ENCODE results near the gene LOXL3.
"Not testable (repeated sequence)": the region's sequence is repeated elsewhere in the genome, so short reads cannot be mapped to it uniquely, and the experiment has no call there.

LOXL3 gene

GRCh38 chr2:74572178-74572925 is 18.6 kb upstream of the LOXL3 start:
- DNase-seq (ENCODE audit: low read depth in 2 of 2) = no peak

DNA sequence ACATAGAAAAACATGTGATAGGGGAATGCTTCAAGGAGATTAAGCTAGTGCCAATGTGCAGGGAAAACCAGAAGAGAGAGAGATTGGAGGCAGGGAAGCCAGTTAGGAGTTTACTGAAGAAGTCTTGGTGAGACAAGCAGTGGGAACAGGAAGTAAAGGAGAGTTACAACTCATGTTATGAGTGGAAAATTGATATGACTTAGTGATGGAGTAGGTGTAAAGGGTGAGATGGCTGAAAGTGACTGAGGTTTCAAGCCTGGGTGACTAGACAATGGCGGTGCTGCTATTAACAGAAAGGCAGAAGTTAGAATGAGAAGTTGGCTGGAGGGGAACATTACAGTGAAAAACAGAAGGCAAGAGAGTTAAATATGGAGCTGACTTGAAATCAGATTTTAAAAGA is 17.3 kb upstream of the LOXL3 start:
- DNase-seq (ENCODE audit: low read depth in 2 of 2) = no peak

DNA sequence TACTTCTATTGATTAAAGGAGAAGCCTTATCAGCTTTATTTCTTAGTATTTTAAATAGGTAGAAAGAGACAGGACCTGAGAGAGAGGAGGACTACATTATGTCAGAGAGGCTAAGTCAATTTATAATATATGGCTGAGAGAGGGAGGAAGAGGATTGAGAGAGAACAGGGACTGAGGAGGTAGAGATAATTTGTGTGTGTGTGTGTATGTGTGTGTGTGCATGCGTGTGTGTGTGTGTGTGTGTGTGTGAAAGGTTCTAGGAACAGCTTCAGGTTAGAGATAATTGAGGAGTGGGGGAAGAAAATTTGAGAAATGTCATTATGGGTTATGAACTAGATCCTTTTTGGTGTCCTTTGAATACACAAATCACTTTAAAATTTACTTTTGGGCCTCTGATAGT is 15.9 kb upstream of the LOXL3 start:
- no peak for DNase-seq (ENCODE audit: low read depth in 2 of 2)

- DNase-seq (ENCODE audit: low read depth in 2 of 2) = no peak
These were observed 14.1 kb upstream of the LOXL3 start for GRCh38 chr2:74567881-74568280.

DNA sequence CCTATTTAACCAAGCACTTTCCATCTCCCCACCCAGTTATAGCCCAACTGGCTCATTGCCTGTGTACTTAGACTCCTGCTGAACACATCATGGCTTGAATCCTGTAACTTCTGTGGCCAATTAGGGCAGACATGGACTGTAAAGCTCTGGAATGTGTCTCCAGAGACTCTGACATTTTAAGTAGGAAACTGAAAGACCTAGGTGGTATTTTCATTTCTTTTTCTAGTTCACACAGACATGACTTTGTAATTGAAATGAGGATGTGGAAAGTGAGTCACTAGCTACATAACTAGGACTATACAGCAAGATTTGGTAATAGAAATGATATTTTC is 13.0 kb upstream of the LOXL3 start:
- no peak for DNase-seq (ENCODE audit: low read depth in 2 of 2)

- DNase-seq (ENCODE audit: low read depth in 2 of 2) = no peak
These were observed 12.5 kb upstream of the LOXL3 start for GRCh38 chr2:74566076-74566753.

DNA sequence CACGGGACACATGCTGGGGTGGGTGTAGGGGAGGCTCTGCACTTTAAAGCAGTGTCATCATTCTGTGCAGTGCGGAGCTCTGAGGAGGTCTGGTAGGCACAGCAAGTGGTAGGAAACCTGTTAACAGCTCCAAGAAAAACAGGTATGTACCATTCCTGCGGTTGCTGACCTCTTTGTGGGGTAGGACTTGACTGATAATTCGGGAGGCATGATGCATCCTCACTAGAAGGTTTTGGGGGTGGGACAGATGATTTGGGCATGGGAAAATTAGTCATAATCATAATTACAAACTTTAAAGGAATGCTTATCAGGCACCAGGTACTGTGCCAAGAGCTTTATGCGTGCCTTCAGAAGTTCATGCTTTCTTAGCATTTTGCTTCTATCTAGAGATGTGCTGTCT is 10.5 kb upstream of the LOXL3 start:
- DNase-seq (ENCODE audit: low read depth in 2 of 2) = no peak

DNA sequence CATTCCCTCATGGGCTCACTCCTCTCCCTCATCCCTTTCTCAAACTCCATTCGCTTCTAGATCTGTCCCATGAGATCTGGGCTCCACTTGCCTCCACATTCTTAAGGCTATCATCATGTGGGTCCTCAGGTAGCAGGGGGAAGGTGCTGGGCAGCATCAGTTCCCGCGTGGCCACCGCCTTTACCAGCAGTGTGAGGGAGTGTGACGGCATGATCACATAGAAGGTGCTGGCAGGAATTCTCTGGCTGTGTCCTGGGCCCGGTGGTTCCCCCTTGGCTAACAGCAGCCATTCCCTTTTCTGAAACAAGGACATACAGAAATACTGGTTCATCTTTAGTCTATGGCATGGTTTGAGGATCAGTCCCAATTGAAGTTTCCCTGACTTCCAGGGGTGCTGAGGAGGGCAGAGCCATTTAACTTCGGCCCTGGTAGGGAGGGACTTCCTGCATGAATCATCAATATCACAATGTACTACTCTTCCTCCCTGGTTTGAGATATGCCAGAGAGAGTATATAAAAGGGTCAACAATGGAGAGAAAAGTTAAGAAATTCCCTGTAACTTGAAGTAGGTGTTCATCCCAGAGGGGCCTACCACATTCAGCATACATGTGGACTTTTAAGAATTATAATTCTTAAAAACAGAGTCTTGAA is 8.5 kb upstream of the LOXL3 start:
- no peak for DNase-seq (ENCODE audit: low read depth in 2 of 2)

GRCh38 chr2:74561022-74561421 is 7.3 kb upstream of the LOXL3 start:
- not testable (repeated sequence) for DNase-seq (ENCODE audit: low read depth in 2 of 2)

GRCh38 chr2:74560591-74560990 is 6.8 kb upstream of the LOXL3 start:
- no peak for DNase-seq (ENCODE audit: low read depth in 2 of 2)

DNA sequence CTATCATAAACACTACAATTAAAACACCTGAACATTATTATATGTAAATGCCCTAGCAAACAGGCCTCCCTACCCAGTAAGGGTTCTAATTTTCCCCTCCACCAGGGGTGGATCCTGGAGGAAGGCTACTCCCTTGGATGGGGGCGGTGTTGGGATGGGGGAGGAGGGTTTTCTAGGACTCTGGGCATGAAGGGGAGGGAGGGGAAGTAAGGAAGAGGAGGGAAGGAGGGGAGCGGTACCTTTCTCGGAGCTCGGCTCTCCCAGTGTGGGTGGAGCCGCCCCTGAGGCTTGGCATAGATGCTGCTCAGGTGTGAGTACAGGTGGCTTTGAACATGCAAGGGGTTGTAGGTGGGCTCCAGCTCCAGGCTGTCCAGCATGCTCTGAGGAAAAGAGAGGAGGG is 6.2 kb upstream of the LOXL3 start:
- no peak for DNase-seq (ENCODE audit: low read depth in 2 of 2)

DNA sequence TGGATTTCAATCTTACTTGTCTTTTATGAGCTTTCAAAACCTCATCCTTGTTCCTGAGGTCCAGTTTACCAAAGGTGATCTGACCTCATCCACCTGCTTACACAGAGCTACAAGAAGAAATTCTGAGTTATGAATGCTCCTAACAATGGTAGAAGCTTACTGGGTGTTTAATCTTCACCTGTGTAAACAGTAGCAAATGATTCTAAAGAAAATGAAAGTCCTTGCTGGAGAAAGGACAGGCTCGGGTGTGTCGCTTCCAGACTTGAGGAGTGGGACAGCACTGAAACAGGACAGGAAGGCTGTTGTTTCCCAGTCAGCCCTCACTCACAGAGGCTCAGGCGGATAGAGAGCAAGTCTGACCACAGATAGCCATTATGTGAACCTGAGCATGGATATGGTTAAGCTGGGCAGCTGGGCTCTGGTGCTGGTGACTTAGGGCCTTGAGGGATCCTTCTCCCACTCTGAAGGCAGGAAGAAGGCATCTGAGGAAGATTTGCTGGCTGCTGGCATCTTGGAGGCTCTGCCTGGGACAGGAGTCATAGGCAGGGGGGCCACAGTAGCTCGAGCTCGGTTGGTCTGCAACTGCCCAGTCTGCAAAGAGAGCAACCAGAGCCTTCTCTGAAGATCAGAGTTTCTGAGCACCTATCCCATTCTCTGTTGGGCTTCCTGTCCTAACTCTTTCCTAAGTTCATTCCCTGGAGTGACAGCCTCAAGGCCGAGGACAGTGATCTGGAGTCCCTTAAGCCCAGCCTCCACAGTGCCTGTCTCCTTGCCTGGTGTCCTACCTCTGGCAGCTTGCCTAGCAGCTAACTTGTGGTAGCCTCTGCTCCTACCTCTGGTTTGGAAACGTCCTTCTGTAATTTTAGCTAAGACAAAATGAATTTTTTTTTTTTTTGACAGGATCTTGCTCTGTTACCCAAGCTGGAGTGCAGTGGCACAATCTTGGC is 4.8 kb upstream of the LOXL3 start:
- no peak for DNase-seq (ENCODE audit: low read depth in 2 of 2)

- no peak for DNase-seq (ENCODE audit: low read depth in 2 of 2)
These were observed 3.2 kb upstream of the LOXL3 start for GRCh38 chr2:74556831-74557370.

- DNase-seq (ENCODE audit: low read depth in 2 of 2) = no peak
These were observed 2.4 kb upstream of the LOXL3 start for GRCh38 chr2:74556159-74556558.

- DNase-seq (ENCODE audit: low read depth in 2 of 2) = no peak
These were observed 1.9 kb upstream of the LOXL3 start for GRCh38 chr2:74555610-74556103.

GRCh38 chr2:74554820-74555531 is 1.2 kb upstream of the LOXL3 start:
- peak in 1 of 2 donors; percentile 37 for DNase-seq (ENCODE audit: low read depth in 2 of 2)

- DNase-seq (ENCODE audit: low read depth in 2 of 2) = no peak
These were observed 579 bp downstream of the LOXL3 start for GRCh38 chr2:74552914-74553811.

- DNase-seq (ENCODE audit: low read depth in 2 of 2) = no peak
These were observed 1.5 kb downstream of the LOXL3 start for GRCh38 chr2:74551942-74552913.

DNA sequence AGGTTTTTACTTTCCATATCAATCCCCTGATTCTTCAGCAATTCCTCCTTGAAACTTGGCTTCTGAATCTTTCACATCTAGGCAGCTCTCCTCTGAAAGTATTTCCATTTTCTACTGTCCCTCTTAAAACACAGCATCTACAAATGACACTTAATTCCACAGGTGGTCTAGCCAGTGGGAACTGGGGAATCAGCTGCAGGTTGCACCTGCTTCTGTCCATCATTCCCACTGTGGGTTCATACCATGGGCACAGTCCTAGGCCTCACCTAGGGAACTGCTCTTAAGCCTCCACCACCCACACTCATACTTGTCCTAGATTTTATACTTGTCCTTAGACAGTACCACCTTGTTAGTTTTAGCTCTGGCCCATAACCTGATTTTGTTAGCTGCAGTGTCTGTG is 2.2 kb downstream of the LOXL3 start:
- no peak for DNase-seq (ENCODE audit: low read depth in 2 of 2)
